DND-41 (cell line): Measurements from ENCODE around the gene DGKA.

Experiments used
- CTCF ChIP-seq: IDR thresholded peaks from 2 replicates; pipeline ENCODE4 v1.5.1; 2012; ENCODE audit warnings: borderline replicate concordance, low read length, moderate library complexity, mild to moderate bottlenecking; ENCODE audit not compliant: poor library complexity, severe bottlenecking; ENCODE audit errors: extremely low read depth
- EZH2 ChIP-seq: IDR thresholded peaks from 3 replicates; pipeline ENCODE4 v1.6.1; 2012; ENCODE audit warnings: borderline replicate concordance, low read depth, mild to moderate bottlenecking, moderate library complexity, low read length, inconsistent platforms; ENCODE audit not compliant: severe bottlenecking

GRCh38 chr12:55901881-55902490 is 29.0 kb upstream of the DGKA start:
- TF ChIP-seq CTCF (no peak), EZH2 (no peak)
